Diencephalon (tissue), 1 donor: ENCODE data around the gene MYL12B. TPM values are rescaled to one million over a fixed set of nuclear protein-coding genes. Genes with fewer than 3 reads are reported as not detected.

Experiments
- total RNA-seq: library from RNA; depleted of rRNA; stranded (reverse); fragments of >200 nt; gene quantifications from one replicate; pipeline ENCODE4 v1.2.3, GENCODE V29; 2014

The MYL12B gene
- 158 TPM for total RNA-seq

GRCh38 chr18:3261373-3262233, at the start of gene MYL12B:
Gene MYL12B (plus strand): TSS chr18:3262133. CDS start chr18:3272899, 10,766 bp downstream.

GRCh38 chr18:3219631-3220335, 42.1 kb upstream of the MYL12B start, which contains the start of gene MYOM1:
Gene MYOM1 (minus strand): TSS chr18:3219968. CDS start chr18:3215223, 4,745 bp downstream.

GRCh38 chr18:3247240-3248061, 14.5 kb upstream of the MYL12B start, which contains the start of gene MYL12A:
Gene MYL12A (plus strand): TSS chr18:3247801. CDS start chr18:3253248, 5,447 bp downstream.

Other genes starting within 250 kb of the MYL12B start
- 58.8 TPM for gene LPIN2, start 249.0 kb upstream of the MYL12B start, total RNA-seq
- 10.4 TPM for gene MYOM1, start 42.2 kb upstream of the MYL12B start, total RNA-seq
- gene MYL12A, start 14.3 kb upstream of the MYL12B start, total RNA-seq: 63.0 TPM
- gene TGIF1, start 188.0 kb downstream of the MYL12B start, total RNA-seq: 35.8 TPM